Panc1 (cell line): Measurements from ENCODE around the gene PARP2. TPM values are rescaled to one million over a fixed set of nuclear protein-coding genes. Genes with fewer than 3 reads are reported as not detected.

Experiments
- ATAC-seq: fragments of 200-7000 bp; cut with Tn5 transposase; 2 replicates; pipeline ENCODE4 v1.9.1; 2020; ENCODE audit warnings: mild to moderate bottlenecking, moderate library complexity
- BruUV-seq: library from RNA; stranded (reverse); fragments of 400-500 nt; replicated peaks from 2 replicates; lab custom pipeline; 2021; lab: Mats Ljungman, UMichigan
- CTCF ChIA-PET: fragments of 300-600 bp; sonication (Branson Sonifier 250); formaldehyde crosslinking; loops from one replicate; lab custom pipeline; 2022; ENCODE audit warnings: antibody characterized with exemption; lab: Charles Lee
- POLR2A ChIA-PET: fragments of 300-600 bp; sonication (Branson Sonifier 250); formaldehyde crosslinking; loops from one replicate; lab custom pipeline; 2022; ENCODE audit warnings: antibody characterized with exemption; lab: Charles Lee
- DNase-seq: peaks from one replicate; pipeline ENCODE4 v3.0.0-alpha.2; 2010; ENCODE audit warnings: low read depth, low spot score
- H3K27ac ChIP-seq: 2 replicates; pipeline ENCODE4 v1.5.1; 2011; ENCODE audit warnings: mild to moderate bottlenecking, low read length, inconsistent platforms
- H3K27me3 ChIP-seq: fragments of 200-500 bp; sonication (Bioruptor generic); 2 replicates; pipeline ENCODE4 v1.6.0; 2014; ENCODE audit warnings: low read length, inconsistent platforms; ENCODE audit not compliant: control insufficient read depth, insufficient read depth
- H3K36me3 ChIP-seq: fragments of 200-500 bp; sonication (Bioruptor generic); 2 replicates; pipeline ENCODE4 v1.5.1; 2014; ENCODE audit warnings: inconsistent platforms, mild to moderate bottlenecking, low read length, moderate library complexity; ENCODE audit not compliant: control insufficient read depth, insufficient read depth
- H3K4me1 ChIP-seq: 2 replicates; pipeline ENCODE4 v1.5.1; 2011; ENCODE audit warnings: inconsistent platforms, mild to moderate bottlenecking, low read length, moderate library complexity; ENCODE audit not compliant: control insufficient read depth, insufficient read depth
- H3K4me3 ChIP-seq, 2 experiments: 2 replicates each; pipeline ENCODE4 v1.5.1; 2011 to 2012; ENCODE audit warnings: low read depth in 2 of 2, low read length in 2 of 2, mild to moderate bottlenecking in 2 of 2, inconsistent platforms in 1 of 2, moderate library complexity in 1 of 2
- H3K9me3 ChIP-seq: fragments of 200-500 bp; sonication (Bioruptor generic); 2 replicates; pipeline ENCODE4 v1.5.1; 2014; ENCODE audit warnings: low read depth, mild to moderate bottlenecking, inconsistent platforms, low read length, moderate library complexity; ENCODE audit not compliant: control insufficient read depth, insufficient read depth
- POLR2AphosphoS5 ChIP-seq: IDR thresholded peaks from 2 replicates; pipeline ENCODE4 v1.6.1; 2012; ENCODE audit warnings: mild to moderate bottlenecking, low read depth, low read length, moderate library complexity
- SIN3A ChIP-seq: IDR thresholded peaks from 2 replicates; pipeline ENCODE4 v1.6.1; 2012; ENCODE audit warnings: low read depth, mild to moderate bottlenecking, low read length, moderate library complexity, borderline replicate concordance; ENCODE audit not compliant: insufficient read depth
- TCF7L2 ChIP-seq: IDR thresholded peaks from 2 replicates; pipeline ENCODE4 v1.6.1; 2011; ENCODE audit warnings: mild to moderate bottlenecking, low read depth, low read length, inconsistent platforms
- in situ Hi-C: cut with HindIII; loops from 2 replicates; pipeline ENCODE4 v1.10.0; 2016; ENCODE audit warnings: low sequenced_read_pairs, low pct_unique_long_range_greater_than_20kb
- intact Hi-C: fragments of 100-400 bp; cut with micrococcal nuclease; formaldehyde crosslinking; loops from one replicate; pipeline ENCODE4 v1.10.0; 2022; ENCODE audit not compliant: unreplicated experiment
- total RNA-seq: library from RNA; stranded (reverse); gene quantifications from one replicate; pipeline ENCODE4 v1.2.1, GENCODE V29; 2021; ENCODE audit not compliant: unreplicated experiment
- TF ChIP-seq, protein P1 (sequence below), 2 experiments: IDR thresholded peaks; 2 replicates each; pipeline ENCODE4 v1.6.1; 2011 to 2012; ENCODE audit warnings: low read depth in 2 of 2, control low read depth in 1 of 2, low read length in 1 of 2, mild to moderate bottlenecking in 1 of 2, moderate library complexity in 1 of 2; ENCODE audit not compliant: insufficient read depth in 1 of 2
- TF ChIP-seq, protein P2 (sequence below): fragments of 450-650 bp; IDR thresholded peaks from 2 replicates; pipeline ENCODE4 v1.5.1; 2017; ENCODE audit warnings: mild to moderate bottlenecking

Gene PARP2
- total RNA-seq, 1 experiment from 2014 or later, result 26.6 TPM

GRCh38 chr14:20397511-20397910 lies 54.1 kb downstream of the PARP2 start:
- TF ChIP-seq SIN3A (no peak), TCF7L2 (no peak), POLR2AphosphoS5 (no peak)
- TF ChIP-seq, protein P1, sequence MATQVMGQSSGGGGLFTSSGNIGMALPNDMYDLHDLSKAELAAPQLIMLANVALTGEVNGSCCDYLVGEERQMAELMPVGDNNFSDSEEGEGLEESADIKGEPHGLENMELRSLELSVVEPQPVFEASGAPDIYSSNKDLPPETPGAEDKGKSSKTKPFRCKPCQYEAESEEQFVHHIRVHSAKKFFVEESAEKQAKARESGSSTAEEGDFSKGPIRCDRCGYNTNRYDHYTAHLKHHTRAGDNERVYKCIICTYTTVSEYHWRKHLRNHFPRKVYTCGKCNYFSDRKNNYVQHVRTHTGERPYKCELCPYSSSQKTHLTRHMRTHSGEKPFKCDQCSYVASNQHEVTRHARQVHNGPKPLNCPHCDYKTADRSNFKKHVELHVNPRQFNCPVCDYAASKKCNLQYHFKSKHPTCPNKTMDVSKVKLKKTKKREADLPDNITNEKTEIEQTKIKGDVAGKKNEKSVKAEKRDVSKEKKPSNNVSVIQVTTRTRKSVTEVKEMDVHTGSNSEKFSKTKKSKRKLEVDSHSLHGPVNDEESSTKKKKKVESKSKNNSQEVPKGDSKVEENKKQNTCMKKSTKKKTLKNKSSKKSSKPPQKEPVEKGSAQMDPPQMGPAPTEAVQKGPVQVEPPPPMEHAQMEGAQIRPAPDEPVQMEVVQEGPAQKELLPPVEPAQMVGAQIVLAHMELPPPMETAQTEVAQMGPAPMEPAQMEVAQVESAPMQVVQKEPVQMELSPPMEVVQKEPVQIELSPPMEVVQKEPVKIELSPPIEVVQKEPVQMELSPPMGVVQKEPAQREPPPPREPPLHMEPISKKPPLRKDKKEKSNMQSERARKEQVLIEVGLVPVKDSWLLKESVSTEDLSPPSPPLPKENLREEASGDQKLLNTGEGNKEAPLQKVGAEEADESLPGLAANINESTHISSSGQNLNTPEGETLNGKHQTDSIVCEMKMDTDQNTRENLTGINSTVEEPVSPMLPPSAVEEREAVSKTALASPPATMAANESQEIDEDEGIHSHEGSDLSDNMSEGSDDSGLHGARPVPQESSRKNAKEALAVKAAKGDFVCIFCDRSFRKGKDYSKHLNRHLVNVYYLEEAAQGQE (IDR thresholded peaks at IDR 0.05; ENCODE audit: insufficient read depth in 1 of 2, low read depth in 2 of 2, low read length in 1 of 2), result no peak
- TF ChIP-seq, protein P2, sequence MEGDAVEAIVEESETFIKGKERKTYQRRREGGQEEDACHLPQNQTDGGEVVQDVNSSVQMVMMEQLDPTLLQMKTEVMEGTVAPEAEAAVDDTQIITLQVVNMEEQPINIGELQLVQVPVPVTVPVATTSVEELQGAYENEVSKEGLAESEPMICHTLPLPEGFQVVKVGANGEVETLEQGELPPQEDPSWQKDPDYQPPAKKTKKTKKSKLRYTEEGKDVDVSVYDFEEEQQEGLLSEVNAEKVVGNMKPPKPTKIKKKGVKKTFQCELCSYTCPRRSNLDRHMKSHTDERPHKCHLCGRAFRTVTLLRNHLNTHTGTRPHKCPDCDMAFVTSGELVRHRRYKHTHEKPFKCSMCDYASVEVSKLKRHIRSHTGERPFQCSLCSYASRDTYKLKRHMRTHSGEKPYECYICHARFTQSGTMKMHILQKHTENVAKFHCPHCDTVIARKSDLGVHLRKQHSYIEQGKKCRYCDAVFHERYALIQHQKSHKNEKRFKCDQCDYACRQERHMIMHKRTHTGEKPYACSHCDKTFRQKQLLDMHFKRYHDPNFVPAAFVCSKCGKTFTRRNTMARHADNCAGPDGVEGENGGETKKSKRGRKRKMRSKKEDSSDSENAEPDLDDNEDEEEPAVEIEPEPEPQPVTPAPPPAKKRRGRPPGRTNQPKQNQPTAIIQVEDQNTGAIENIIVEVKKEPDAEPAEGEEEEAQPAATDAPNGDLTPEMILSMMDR, result no peak
- H3K27ac ChIP-seq, result no peak overlapping the region
- H3K4me1 ChIP-seq, result no peaks in the 10 kb centered on the region
- intact Hi-C loops, result no loop called here
- no peak overlapping the region for H3K4me3 ChIP-seq
- ChIA-PET CTCF (no interaction called here), POLR2A (no interaction called here)
- H3K36me3 ChIP-seq, result peaks cover 3% of the 10 kb centered on the region; the same call in 1 of the 2 replicates
- no TSS peak for BruUV-seq
- DNase-seq, result no peak
- H3K27me3 ChIP-seq, result no peaks in the 10 kb centered on the region
- H3K9me3 ChIP-seq, result no peaks in the 10 kb centered on the region
- in situ Hi-C loops, result no loop called here
- no peak for ATAC-seq

DNA sequence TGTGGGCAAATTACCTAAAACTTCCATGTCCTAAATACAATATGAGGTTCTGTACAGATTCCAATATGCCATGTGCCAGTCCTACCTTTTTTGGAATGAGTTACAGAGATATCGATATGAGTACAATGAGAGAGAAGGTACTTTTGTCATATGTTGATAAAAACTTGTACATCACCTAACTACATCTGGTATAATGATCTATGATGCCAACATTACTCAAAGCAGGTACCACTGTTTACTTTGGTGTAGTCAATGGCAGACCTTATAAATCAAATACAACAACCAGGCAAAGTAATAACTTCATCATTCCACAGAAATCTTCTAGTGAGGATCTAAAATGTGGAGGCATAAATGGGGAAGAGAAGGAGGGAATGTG lies 57.1 kb downstream of the PARP2 start:
- H3K4me1 ChIP-seq, result no peaks in the 10 kb centered on the region
- POLR2A ChIA-PET, result no interaction called here
- no peak for TF ChIP-seq POLR2AphosphoS5
- CTCF ChIA-PET, result no interaction called here
- H3K27me3 ChIP-seq, result no peaks in the 10 kb centered on the region
- ATAC-seq (no peak), DNase-seq (no peak)
- intact Hi-C loops (no loop called here), in situ Hi-C loops (no loop called here)
- H3K36me3 ChIP-seq, result no peaks in the 10 kb centered on the region
- no peak overlapping the region for H3K4me3 ChIP-seq
- BruUV-seq, result no TSS peak
- no peak overlapping the region for H3K27ac ChIP-seq
- no peaks in the 10 kb centered on the region for H3K9me3 ChIP-seq

DNA sequence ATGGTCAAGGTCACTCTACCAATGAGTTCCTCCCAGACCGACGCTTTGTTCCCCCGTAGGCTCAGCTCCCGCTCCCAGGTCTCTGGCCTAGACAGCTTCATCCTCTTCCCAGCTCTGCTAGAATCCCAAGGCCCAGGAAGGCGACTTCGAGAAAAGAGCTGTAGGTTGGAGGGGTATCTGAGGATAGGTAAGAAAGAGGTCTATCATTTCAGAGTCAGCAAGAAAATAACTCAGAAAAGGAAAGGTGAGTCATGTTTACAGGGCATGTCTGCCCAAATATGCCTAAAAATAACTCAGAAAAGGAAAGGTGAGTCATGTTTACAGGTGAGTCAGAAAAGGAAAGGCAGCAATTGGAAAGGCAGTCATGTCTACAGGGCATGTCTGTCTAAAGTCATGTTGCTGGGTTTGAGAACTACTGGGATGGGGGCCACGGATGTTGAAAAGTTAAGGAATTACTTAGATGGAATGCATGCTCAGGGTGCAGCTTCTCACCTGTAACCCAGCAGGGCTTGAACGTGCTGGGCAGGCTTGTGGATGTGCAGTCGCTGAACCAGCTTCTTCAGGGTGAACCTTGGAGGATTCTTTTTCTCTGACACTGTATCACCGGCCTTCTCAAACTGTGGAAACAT lies 57.6 kb downstream of the PARP2 start:
- TF ChIP-seq TCF7L2 (no peak), POLR2AphosphoS5 (no peak), SIN3A (no peak)
- TF ChIP-seq, protein P1 (IDR thresholded peaks at IDR 0.05; ENCODE audit: insufficient read depth in 1 of 2, low read depth in 2 of 2, low read length in 1 of 2), result no peak
- TF ChIP-seq, protein P2, result no peak
- Histone ChIP-seq H3K4me3 (no peak overlapping the region), H3K4me1 (no peaks in the 10 kb centered on the region), H3K36me3 (no peaks in the 10 kb centered on the region), H3K27me3 (no peaks in the 10 kb centered on the region), H3K27ac (no peak overlapping the region), H3K9me3 (no peaks in the 10 kb centered on the region)
- DNase-seq, result no peak
- in situ Hi-C loops, result no loop called here
- intact Hi-C loops, result no loop called here
- CTCF ChIA-PET, result no interaction called here
- POLR2A ChIA-PET, result no interaction called here
- ATAC-seq, result peak; percentile 51; the same call in 1 of the 2 replicates
- no TSS peak for BruUV-seq
